GM19438 (cell line): ENCODE measurements around the gene PERM1.
"Not testable (repeated sequence)": the region's sequence is repeated elsewhere in the genome, so short reads cannot be mapped to it uniquely, and the experiment has no call there.

Experiments used
- ATAC-seq: cut with Tn5 transposase; IDR thresholded peaks from one replicate; pipeline ENCODE4 v1.9.1; 2021; ENCODE audit warnings: low read depth; ENCODE audit not compliant: unreplicated experiment

PERM1 gene

DNA sequence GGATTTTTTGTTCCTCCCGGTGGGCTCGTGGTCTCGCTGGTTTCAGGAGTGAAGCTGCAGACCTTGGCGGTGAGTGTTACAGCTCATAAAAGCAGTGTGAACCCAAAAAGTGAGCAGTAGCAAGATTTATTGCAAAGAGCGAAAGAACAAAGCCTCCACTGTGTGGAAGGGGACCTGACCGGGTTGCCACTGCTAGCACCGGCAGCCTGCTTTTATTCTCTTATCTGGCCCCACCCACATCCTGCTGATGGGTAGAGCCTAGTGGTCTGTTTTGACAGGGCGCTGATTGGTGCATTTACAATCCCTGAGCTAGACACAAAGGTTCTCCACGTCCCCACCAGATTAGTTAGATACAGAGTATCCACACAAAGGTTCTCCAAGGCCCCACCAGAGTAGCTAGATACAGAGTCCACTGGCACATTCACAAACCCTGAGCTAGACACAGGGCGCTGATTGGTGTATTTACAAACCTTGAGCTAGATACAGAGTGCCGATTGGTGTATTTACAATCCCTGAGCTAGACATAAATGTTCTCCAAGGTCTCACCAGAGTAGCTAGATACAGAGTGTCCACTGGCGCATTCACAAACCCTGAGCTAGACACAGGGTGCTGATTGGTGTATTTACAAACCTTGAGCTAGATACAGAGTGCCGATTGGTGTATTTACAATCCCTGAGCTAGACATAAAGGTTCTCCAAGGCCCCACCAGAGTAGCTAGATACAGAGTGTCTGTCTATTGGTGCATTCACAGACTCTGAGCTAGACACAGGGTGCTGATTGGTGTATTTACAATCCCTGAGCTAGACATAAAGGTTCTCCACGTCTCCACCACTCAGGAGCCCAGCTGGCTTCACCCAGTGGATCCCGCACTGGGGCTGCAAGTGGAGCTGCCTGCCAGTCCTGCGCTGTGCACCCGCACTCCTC is 35.8 kb upstream of the PERM1 start:
- not testable (repeated sequence) for ATAC-seq

DNA sequence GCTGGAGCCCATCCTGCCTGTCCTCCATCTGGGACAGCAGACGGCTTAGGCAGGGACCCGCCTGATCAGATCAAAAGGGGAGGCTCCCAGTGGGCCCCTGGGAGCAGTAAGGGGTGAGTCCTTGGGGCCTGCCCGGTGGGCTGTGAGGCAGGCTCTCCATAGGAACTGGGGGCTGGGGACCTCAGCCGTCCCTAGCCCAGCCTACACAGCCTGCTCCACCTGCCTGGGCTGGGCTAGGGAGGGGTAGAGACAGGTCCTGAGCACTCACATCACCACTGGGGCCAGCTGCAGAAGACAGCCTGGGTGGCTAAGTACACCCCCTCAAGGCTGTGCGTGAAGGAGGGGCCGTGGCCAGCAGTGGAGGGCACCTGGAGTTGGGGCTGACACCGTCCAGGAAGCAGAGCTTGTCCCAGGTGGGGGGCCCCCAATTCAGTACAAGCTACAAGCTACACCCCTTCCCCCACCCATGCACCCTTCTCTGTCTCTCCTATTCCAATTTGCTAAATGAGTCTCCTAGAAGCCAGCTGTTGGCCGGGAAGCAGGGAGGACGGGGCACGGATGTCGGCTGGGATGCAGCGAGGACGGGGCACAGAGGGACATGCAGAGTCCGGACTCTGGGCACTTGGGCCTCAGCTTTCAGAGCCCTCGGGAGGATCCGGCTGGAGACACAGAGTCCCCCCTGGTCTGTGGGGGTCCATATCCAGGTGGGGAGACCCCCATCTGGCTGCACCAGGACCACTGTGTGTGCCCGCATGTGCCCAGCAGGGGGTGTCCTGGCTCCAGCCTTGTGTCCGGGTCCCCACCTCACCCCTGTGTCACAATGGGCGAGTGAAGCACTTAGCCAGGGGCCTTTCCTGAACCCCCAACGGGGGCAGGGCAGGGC is 33.1 kb upstream of the PERM1 start:
- ATAC-seq, result no peak

DNA sequence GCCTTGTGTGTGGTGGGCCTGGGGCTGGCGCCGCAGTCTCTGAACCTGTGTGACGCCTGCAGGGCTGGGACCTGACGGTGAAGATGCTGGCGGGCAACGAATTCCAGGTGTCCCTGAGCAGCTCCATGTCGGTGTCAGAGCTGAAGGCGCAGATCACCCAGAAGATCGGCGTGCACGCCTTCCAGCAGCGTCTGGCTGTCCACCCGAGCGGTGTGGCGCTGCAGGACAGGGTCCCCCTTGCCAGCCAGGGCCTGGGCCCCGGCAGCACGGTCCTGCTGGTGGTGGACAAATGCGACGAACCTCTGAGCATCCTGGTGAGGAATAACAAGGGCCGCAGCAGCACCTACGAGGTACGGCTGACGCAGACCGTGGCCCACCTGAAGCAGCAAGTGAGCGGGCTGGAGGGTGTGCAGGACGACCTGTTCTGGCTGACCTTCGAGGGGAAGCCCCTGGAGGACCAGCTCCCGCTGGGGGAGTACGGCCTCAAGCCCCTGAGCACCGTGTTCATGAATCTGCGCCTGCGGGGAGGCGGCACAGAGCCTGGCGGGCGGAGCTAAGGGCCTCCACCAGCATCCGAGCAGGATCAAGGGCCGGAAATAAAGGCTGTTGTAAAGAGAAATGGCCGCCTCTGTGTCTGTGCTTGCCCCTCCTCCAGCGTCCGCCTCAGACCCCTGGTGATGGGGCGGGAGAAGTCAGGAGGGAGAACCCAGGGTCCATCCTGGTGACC is 32.2 kb upstream of the PERM1 start:
- ATAC-seq, result no peak

DNA sequence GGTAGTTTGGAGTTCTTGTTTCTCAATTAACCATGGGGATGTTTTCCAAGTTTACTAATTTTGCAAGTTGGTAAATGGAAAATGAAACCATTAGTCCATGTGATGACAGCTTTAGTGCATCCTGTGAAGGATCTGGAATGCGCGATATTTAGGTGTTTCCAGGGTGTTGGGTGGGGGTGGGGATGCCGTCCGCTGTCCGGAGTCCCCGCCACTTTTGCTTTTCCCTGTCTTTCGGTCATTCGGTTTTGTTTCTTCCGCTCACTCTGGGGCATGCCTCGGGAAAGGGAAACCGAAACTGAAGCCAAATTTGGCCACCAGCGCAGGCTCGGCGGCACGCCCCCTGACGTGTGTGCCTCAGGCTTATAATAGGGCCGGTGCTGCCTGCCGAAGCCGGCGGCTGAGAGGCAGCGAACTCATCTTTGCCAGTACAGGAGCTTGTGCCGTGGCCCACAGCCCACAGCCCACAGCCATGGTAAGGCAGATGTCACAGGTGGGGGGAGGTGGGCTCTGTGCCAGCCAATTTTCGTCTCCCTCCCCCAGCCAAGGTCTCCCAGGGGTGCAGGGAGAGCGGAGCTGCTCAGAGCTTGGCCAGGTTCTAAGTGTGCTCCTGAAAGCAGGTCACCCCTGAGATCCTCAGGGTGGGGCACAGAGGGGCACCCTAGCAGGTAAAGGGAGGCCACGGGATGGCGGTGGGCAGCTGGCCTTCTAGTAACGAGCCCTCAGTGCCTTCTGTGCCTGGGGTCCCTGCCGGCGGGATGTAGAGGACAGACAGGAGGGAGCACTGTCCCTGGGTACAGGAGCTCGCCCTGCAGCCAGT is 31.4 kb upstream of the PERM1 start, which contains the start of gene ISG15:
ISG15 (plus strand) TSS at position 393 of the 817 bp plus-strand sequence; CDS start at position 470, 77 bp downstream.
- ATAC-seq, result peak; percentile 89

DNA sequence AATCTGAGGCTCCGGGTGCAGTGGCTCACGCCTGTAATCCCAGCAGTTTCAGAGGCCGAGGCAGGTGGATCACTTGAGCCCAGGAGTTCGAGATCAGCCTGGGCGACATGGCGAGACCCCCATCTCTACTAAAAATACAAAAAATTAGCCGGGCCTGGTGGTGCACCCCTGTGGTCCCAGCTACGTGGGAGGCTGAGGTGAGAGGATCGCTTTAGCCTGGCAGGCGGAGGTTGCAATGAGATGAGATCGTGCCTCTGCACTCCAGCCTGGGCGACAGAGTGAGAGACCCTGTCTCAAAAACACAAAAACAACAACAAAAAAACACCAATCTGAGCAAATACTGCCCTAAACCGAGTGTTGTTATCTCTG is 30.8 kb upstream of the PERM1 start:
- ATAC-seq, result not testable (repeated sequence)

DNA sequence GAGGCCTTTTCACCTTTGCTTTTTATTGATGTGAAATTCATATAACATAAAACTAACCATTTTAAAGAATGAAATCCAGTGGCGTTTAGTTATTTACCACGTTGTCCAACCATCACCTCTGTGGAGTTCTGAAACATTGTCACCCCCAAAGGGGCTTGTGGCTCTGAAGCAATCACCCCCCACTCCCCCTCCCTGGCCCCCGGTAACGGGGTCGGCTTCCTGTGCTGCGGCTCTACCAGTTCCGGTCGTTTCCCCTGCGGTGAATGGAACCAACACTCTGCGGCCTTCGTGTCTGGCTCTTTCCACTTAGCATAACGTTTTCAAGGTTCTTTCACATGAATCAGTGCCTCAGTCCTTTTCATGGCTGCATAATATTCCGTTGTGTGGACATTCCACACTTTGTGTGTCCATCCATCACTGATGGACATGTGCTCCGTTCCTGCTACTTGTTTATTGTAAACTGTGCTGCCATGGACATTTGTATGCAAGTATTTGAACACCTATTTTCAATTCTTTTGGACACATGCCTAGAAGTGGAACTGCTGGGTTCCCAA is 29.6 kb upstream of the PERM1 start:
- no peak for ATAC-seq

DNA sequence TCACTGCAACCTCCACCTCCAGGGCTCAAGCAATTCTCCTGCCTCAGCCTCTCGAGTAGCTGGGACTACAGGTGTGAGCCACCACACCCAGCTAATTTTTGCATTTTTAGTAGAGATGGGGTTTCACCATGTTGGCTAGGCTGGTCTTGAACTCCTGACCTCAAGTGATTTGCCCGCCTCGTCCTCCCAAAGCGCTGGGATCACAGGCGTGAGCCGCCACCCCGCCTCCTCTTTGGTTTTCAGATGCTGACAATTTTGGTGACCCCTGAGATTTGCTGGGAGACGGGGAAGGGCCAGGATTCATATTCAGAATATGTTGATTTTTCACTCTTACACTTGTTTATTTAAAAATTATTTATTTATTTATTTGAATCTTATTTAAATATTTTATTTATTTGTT is 28.2 kb upstream of the PERM1 start:
- not testable (repeated sequence) for ATAC-seq

DNA sequence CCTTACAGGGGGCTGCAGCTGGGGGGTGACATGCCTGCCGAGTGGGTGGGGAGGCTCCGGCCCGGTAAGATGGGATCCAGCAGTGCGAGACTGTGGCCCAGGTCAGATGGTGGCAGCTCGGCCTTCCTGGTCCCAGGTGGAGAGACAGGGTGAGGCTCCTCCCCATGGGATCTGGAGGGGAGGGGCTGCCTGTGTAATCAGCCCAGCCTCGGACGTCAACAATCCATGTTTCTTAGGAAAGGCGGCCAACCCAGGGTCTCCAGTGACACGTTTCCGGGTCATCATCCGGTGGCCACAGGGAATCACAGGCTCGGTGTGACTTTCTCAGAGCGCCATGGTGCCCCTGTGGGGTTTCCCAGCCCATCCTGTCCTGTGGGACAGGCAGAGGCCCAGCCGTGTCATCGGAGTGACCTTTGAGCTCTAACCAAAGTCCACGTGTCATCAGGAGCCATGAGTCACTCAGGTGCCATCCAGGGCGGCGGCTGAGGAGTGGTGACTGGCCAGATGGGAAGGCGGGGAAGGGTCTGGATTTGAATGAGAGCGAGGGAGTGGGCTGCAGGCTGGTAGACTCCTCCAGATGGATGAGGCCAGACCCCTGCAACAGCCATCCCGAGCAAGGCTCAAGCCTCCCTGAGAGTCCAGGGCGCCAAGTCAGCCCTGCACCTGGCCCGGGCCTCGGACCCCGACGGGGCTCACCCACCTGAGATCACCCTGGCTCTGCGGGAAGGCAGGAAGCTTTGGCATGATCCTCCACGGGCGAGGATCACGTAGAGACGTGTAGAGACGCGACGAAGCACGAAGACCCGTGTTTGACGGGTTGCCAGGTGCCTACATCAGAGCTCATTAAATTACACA is 24.6 kb upstream of the PERM1 start:
- ATAC-seq, result no peak

DNA sequence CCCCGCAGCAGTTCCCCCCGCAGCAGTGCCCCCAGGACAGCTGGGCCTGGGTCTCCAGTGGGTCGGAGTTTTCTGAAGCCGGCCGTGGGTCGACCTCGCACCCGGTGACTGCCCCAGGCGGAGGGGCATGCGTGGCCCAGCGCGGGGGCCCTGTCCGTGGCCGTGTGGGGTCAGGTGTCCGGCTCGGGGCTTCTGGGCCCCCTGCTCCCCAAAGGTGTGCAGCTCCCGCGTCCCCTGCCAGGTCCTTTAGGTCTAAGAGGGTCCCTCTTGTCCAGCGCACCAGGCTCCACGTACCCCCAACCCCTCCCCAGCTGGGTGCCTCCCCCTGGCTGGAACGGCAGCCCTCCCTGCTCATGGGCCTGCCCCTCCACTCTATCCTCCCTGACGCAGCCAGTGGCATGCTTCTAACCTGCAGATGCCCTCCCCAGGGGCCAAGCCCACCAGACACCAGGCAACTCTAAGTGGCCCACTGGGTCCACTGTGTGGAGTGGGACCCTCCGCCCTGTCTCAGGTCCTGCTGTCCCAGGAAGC is 23.9 kb upstream of the PERM1 start:
- ATAC-seq, result no peak

DNA sequence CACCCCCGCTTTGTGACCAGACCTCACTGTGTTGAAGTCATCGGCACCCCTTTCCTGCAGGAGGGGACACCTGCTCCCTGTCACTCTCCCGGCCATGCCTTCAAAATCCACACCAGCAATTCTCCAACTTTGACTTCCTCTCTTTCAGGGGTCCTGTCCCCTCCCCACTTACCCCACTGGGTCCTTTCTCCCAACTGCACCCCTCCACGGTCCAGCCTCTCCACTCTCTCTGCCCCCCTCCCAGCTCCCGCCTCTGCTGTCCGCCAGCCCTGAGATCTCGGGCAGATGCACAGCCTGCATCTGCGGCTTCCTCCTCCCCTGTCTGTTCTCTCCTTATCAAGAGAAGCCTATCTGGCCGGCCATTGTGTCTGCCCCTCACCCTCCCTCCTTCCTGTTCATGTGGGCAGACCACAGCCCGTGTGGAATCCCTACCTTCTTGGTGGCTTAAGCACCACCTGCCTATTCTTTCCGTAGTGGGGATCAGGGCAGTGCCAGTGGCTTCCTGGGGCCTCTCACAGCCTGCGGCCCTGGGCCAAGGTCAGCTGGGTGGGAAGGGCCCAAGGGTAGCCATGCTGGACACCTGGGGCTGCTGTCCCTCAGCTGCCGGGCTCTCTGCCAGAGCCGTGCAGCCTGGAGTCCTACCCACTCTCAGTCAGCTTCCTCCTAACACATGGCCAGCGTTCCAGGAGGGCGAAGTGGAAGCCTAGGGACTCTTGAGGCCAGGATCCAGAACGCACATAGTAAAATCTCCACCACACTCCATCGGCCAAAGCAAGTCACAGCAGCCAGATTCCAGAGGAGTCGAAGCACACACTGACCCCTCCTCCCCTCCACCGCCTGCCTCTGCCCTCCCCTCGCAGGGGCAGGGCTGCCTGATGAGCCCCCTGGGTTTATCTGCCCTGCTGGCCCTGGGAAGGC is 23.1 kb upstream of the PERM1 start:
- no peak for ATAC-seq

DNA sequence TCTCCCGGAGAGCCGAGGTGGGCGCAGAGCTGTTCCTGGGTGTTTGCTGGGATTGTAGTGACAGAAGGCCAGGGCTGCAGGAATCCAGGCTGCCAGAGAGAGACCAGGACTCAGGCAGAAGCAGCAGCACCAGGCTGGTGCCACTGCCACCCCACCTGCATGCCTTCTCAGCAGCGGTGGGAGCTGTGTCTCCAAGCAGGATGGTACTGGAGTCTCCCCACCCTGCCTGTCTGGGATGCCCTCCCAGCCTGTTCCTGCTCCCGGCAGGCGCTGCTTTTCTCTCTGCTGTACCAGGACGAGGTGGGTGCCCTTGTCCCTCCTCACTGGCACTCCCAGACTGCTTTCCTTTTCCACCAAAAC is 22.5 kb upstream of the PERM1 start:
- no peak for ATAC-seq

DNA sequence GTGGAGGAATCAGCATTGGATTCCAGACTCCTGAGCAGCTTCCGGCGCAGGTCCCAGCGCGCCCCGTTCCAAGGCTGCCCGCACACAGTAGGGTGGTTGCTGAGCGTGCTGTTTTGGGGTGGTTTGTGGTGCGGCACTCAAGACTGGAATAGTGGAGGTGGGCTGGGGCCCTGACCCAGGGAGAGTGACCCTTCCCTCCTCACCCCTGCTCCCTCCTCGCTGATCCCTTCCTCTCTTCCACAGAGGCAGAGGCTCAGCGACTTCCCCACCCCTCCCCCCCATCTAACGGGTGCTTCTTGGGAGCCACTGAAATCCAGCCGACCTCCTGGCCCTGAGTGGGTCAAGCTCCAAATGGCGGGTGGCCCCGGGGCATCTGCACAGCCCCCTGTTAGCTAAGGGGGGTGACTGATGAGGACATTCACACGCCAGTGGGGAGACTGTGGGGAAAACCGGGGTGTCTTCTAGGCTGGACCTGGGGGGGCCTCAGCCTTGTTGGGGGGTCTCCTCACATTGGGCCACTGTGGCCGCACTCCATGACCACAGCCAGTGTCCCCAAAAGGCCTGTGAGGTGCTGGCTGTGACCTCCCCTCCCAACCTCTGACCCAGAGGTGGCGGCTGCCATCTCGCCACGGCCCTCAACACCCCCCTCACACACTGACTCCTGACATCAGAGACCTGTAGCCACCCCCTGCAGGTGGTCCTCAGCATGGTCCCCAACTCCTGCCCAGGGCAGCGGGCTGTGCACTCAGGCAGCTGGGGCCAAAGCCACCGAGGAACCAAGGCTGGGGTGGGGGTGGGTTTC is 21.9 kb upstream of the PERM1 start:
- ATAC-seq, result no peak

DNA sequence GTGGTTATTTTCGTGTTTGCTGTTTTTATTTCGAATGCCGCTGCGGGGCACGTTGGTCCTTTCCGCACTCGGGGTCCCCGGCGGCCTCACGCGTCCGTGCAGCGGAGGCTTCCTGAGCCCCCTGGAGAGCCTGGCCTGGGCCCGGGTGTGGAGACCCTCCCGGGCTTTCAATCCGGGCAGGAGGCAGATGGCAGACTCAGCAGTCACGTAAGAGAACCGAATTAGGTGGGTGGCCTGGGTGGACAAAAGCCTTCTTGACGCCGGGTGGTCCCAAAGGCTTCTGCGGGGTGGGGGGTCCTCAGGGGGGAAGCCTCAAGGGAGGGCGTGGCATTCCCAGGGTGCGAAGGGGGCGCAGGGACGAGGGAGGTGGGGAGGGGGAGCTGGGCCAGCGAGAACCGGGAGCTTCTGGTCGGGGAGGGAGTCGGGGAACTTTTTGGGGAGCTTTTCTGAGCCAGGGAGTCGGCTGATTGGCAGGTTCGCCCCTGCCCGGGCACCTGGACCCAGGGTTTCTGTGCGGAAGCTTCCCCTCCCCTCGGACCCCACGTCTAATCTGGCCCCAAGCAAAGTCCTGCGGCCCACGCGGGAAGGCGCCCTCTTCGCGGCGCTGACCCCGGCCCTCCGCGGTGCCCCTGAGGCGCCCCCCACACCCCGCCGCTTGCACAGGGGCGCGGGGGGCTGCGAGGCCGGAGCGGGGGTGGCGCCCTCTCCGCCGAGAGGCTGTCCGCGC is 19.3 kb upstream of the PERM1 start:
- ATAC-seq, result no peak

DNA sequence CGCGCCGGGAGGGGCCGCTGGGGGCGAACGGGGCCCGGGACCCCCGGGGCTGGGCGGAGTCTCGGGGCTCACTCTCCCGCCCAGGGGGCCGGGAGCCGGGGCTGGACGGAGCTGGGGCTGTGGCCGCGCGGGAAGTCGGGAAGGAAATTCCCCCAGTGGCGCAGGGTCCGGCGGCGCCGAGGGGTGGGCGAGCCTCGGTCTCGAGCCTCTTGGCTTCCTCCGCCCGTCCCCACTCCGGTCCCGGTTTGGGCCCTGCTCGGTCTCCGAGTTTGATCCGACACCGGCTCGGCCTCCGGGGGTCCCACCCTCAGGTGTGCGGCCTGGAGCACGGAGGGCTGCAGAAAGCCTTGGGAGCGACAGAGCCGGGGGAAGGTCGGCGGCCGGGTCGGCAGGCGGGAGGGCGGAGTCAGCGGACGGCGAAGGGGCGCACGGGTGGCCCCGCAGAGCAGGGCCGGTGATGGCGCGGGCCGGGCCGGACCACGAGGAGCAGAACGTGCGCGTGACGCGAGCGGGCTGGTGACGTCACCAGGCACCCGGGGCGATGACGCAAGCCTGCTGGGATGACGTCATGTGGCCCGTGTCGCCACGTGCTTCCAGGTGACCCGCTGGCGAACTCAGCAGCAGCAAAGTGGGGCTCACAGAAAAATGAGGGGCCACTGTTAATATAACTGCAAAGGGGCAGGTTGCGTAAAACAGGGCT is 18.6 kb upstream of the PERM1 start:
- peak; percentile 15 for ATAC-seq

DNA sequence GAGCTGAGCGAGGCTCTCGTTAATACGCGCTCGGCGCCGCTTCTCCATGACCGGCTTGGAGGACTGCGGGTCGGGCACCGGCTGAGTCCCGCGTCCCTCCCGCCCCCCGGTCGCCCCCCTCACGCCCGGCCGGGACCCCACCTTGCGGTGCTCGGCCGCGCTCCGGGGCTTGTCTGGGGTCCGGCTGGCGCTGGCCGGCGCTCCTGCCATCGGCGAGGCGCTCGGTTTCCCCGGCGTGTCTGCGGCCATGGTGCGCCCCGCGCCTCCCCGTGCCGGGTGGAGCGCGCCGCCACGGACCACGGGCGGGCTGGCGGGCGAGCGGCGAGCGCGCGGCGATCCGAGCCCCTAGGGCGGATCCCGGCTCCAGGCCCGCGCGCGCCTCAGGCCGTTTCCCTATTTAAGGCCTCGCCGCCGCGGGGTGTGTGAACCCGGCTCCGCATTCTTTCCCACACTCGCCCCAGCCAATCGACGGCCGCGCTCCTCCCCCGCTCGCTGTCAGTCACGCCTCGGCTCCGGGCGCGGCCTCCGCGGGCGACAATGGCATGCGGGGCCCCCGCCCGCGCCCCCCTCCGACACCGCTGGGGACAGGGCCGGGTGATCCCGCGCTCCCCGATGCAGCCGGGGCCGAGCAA is 17.9 kb upstream of the PERM1 start, which contains the start of gene HES4:
HES4 (minus strand) TSS at position 373 of the 632 bp plus-strand sequence; CDS start at position 249, 124 bp downstream.
- ATAC-seq, result peak; percentile 50
